CD4-positive, alpha-beta T cell (primary cell): ENCODE measurements around the gene NKD1. TPM values are rescaled to one million over a fixed set of nuclear protein-coding genes. Genes with fewer than 3 reads are reported as not detected.

Experiments used
- ATAC-seq: fragments of 200-7000 bp; cut with Tn5 transposase; one replicate; pipeline ENCODE4 v1.10.0; 2022; ENCODE audit warnings: mild to moderate bottlenecking; ENCODE audit not compliant: poor library complexity
- CTCF ChIA-PET: fragments of 350-600 bp; sonication (Branson Sonifier 250); formaldehyde crosslinking; loops from one replicate; lab custom pipeline; 2021; ENCODE audit warnings: antibody characterized with exemption, inconsistent platforms; lab: Charles Lee
- POLR2A ChIA-PET: fragments of 350-600 bp; sonication (Branson Sonifier 250); formaldehyde crosslinking; loops from one replicate; lab custom pipeline; 2021; ENCODE audit warnings: antibody characterized with exemption, inconsistent platforms; lab: Charles Lee
- DNase-seq, 14 experiments: peaks; one replicate each; pipeline ENCODE4 v3.0.0-alpha.2; 2013 to 2020; ENCODE audit warnings: mixed read lengths in 2 of 14
- H3K27ac ChIP-seq, 2 donors: one replicate each; pipeline versions ENCODE4 v1.5.1 to v1.7.0; 2013; ENCODE audit warnings: low read length in 2 of 2, low read depth in 1 of 2, mild to moderate bottlenecking in 1 of 2
- H3K27me3 ChIP-seq, 2 experiments: 1 replicate in 1 of 2; 2 replicates in 1 of 2; pipeline versions ENCODE4 v1.6.1 to v1.7.0; 2013; ENCODE audit warnings: low read length in 2 of 2, control low read depth in 1 of 2, mild to moderate bottlenecking in 1 of 2, moderate library complexity in 1 of 2; ENCODE audit not compliant: insufficient read depth in 2 of 2, control insufficient read depth in 1 of 2
- H3K36me3 ChIP-seq: one replicate; pipeline ENCODE4 v1.6.1; 2013; ENCODE audit warnings: low read length, control low read depth; ENCODE audit not compliant: insufficient read depth
- H3K4me1 ChIP-seq: one replicate; pipeline ENCODE4 v1.6.1; 2013; ENCODE audit warnings: low read length, control low read depth; ENCODE audit not compliant: insufficient read depth
- H3K4me3 ChIP-seq: one replicate; pipeline ENCODE4 v1.5.1; 2013; ENCODE audit warnings: mild to moderate bottlenecking, low read length, moderate library complexity
- H3K9me3 ChIP-seq, 2 experiments: 1 replicate in 1 of 2; 2 replicates in 1 of 2; pipeline versions ENCODE4 v1.6.1 to v1.7.0; 2013; ENCODE audit warnings: low read length in 2 of 2, mild to moderate bottlenecking in 2 of 2, control low read depth in 1 of 2, moderate library complexity in 1 of 2; ENCODE audit not compliant: control insufficient read depth in 1 of 2, insufficient read depth in 1 of 2
- H3K27ac Mint-ChIP-seq: one replicate; pipeline ENCODE4 v1.8.0; 2020; ENCODE audit warnings: mixed read lengths
- H3K27me3 Mint-ChIP-seq: one replicate; pipeline ENCODE4 v1.8.0; 2021; ENCODE audit warnings: mixed read lengths
- H3K36me3 Mint-ChIP-seq: one replicate; pipeline ENCODE4 v1.8.0; 2021; ENCODE audit warnings: low read depth, mixed read lengths
- H3K4me1 Mint-ChIP-seq: one replicate; pipeline ENCODE4 v1.8.0; 2021; ENCODE audit warnings: low read depth, mixed read lengths
- H3K4me3 Mint-ChIP-seq: one replicate; pipeline ENCODE4 v1.8.0; 2020; ENCODE audit warnings: mild to moderate bottlenecking, mixed read lengths
- H3K9me3 Mint-ChIP-seq: one replicate; pipeline ENCODE4 v1.8.0; 2020; ENCODE audit warnings: mixed read lengths
- intact Hi-C, 2 experiments: fragments of 100-400 bp; cut with DNase I in 1 of 2; cut with micrococcal nuclease in 1 of 2; formaldehyde crosslinking; loops; one replicate each; pipeline versions ENCODE4 v1.15.1 to v1.9.0; 2023 to 2025; cut with DNase I, micrococcal nuclease
- total RNA-seq, 174 experiments: library from RNA in 2 of 174; stranded (reverse) in 2 of 174; gene quantifications; one replicate each; pipeline ENCODE4 v1.2.3 and lab custom pipeline; 2021 to 2026
- TF ChIP-seq, protein P1 (sequence below): fragments of 200-600 bp; IDR thresholded peaks from one replicate; pipeline ENCODE4 v1.8.0; 2022; ENCODE audit warnings: antibody characterized with exemption, mild to moderate bottlenecking

Gene NKD1
- total RNA-seq, 2 experiments from 2014 or later = 6.1 to 9.8 TPM

DNA sequence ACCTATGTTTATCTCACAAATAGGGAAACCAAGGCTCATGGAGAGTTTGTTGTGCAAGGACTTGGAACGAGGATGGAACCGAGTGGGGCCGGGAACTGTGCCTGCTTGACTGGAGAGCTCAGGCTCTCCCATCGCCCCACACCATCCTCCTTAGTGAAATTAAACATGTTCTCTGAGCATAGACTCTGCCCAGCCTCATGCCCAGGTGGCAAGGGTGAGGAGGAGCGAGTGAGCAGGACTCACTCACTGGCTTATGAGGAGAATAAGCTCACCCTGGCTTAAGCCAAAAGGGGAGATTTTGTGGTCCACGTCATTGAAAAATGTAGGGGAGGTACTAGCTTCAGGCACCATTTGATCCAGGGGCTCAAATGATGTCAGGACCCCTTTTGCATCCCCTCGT is 44.8 kb downstream of the NKD1 start:
- Histone ChIP-seq H3K9me3 (no peaks in the 10 kb centered on the region), H3K4me3 (no peak overlapping the region), H3K36me3 (no peaks in the 10 kb centered on the region), H3K4me1 (peaks cover 41% of the 10 kb centered on the region), H3K27ac (no peak overlapping the region), H3K27me3 (no peaks in the 10 kb centered on the region)
- DNase-seq (no peak), ATAC-seq (no peak)
- Mint-ChIP-seq H3K27me3 (no peaks in the 10 kb centered on the region), H3K4me1 (peaks cover 50% of the 10 kb centered on the region), H3K36me3 (no peaks in the 10 kb centered on the region), H3K27ac (no peak overlapping the region), H3K4me3 (no peak overlapping the region), H3K9me3 (no peaks in the 10 kb centered on the region)
- TF ChIP-seq, protein P1, sequence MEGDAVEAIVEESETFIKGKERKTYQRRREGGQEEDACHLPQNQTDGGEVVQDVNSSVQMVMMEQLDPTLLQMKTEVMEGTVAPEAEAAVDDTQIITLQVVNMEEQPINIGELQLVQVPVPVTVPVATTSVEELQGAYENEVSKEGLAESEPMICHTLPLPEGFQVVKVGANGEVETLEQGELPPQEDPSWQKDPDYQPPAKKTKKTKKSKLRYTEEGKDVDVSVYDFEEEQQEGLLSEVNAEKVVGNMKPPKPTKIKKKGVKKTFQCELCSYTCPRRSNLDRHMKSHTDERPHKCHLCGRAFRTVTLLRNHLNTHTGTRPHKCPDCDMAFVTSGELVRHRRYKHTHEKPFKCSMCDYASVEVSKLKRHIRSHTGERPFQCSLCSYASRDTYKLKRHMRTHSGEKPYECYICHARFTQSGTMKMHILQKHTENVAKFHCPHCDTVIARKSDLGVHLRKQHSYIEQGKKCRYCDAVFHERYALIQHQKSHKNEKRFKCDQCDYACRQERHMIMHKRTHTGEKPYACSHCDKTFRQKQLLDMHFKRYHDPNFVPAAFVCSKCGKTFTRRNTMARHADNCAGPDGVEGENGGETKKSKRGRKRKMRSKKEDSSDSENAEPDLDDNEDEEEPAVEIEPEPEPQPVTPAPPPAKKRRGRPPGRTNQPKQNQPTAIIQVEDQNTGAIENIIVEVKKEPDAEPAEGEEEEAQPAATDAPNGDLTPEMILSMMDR = no peak
- POLR2A ChIA-PET = no interaction called here
- CTCF ChIA-PET = no interaction called here
- intact Hi-C loops = no loop called here

DNA sequence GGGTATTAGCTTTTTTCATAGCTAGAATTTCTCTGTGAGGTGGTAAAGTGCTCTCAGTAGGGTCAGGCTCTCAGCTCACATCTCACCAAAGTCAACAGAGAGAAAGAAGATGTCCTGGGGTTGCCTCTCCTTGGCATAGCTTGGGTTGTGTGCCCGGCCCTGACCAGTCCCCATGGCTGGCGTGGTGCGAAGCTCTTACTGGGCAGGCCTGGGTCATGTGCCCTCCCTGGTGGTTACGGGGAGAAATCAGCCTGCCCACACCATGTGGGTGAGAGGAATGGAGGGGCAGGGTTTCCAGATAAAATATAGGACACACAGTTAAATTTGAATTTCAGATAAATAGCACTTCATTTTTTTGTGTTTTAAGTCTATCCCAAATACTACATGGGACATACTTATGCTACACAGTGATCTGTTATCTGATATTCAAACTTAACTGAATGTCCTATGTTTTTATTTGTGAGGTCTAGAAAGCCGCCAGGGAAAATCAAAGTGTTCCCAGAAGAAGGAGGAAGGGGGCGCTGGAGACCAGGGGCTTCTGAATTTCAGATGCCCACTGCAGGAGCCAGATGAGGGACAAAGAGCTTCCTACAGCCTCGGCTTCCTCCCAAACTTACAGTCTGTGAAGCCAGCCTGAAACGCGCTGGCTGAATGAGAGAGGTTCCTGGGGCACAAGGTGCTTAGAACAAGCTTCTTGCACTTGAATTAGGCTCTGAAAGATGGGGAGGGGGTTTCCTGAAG is 45.4 kb downstream of the NKD1 start:
- Mint-ChIP-seq H3K4me1 (peaks cover 50% of the 10 kb centered on the region), H3K9me3 (no peaks in the 10 kb centered on the region), H3K36me3 (no peaks in the 10 kb centered on the region), H3K27ac (no peak overlapping the region), H3K4me3 (no peak overlapping the region), H3K27me3 (no peaks in the 10 kb centered on the region)
- TF ChIP-seq, protein P1 = no peak
- Histone ChIP-seq H3K27ac (no peak overlapping the region), H3K27me3 (no peaks in the 10 kb centered on the region), H3K36me3 (no peaks in the 10 kb centered on the region), H3K4me1 (peaks cover 37% of the 10 kb centered on the region), H3K4me3 (no peak overlapping the region), H3K9me3 (no peaks in the 10 kb centered on the region)
- ChIA-PET CTCF (no interaction called here), POLR2A (no interaction called here)
- DNase-seq (no peak), ATAC-seq (no peak)
- intact Hi-C loops = no loop called here

DNA sequence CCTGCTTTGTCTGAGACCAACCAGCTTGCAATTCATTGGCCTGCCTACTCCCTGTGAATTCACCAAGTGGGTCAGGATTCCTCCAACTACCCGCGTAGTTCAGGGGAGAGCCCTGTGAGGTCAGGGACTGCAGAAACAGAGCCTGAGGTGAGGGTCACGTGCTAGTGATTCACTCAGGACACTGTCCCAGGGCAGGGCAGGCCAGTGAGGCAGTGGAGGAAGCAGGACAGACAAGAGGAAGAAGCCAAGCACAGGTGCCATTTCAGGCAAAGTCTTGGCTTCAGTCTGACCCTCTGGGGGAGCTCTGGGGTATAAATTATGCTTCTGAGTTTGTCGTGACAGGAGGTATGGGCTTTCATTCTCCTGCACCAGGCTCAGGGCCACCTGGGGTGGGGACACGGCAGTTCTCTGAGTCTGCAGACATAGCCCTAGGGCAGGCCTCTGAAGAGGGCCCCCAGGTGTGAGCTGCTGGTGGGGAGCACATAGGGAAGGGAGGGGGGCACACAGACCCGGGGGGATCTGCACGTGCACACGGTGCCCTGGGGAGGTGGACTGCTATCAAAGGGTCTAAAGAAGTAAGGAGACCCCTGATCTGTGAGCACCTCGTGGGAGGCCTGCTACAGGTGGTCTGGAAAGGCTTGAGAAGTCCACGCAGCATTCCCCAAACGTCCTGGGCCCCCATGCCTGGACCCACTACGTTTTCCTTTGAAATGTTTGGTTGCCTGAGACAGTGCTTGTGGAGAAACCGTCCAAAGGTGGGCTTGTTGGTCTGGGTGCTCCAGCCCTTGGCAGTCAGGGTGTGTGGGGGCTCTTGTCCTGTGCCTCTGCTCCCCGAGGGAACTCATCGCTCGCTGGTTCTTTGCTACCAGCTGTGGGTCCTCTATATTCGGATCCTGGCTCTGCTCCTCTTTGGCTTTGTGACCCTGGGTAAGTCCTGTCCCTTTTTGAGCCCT is 46.4 kb downstream of the NKD1 start:
- Histone ChIP-seq H3K4me3 (no peak overlapping the region), H3K9me3 (no peaks in the 10 kb centered on the region), H3K36me3 (no peaks in the 10 kb centered on the region), H3K27me3 (no peaks in the 10 kb centered on the region), H3K27ac (no peak overlapping the region), H3K4me1 (peaks cover 27% of the 10 kb centered on the region)
- TF ChIP-seq, protein P1 = no peak
- Mint-ChIP-seq H3K9me3 (no peaks in the 10 kb centered on the region), H3K27ac (no peak overlapping the region), H3K4me3 (no peak overlapping the region), H3K4me1 (peaks cover 47% of the 10 kb centered on the region), H3K36me3 (no peaks in the 10 kb centered on the region), H3K27me3 (no peaks in the 10 kb centered on the region)
- POLR2A ChIA-PET = no interaction called here
- intact Hi-C loops = no loop called here
- ATAC-seq (no peak), DNase-seq (no peak)
- CTCF ChIA-PET = no interaction called here
